Measurements from ENCODE around the gene UTP14A.
"Not testable (repeated sequence)": the region's sequence is repeated elsewhere in the genome, so short reads cannot be mapped to it uniquely, and the experiment has no call there.

The UTP14A gene, protein sequence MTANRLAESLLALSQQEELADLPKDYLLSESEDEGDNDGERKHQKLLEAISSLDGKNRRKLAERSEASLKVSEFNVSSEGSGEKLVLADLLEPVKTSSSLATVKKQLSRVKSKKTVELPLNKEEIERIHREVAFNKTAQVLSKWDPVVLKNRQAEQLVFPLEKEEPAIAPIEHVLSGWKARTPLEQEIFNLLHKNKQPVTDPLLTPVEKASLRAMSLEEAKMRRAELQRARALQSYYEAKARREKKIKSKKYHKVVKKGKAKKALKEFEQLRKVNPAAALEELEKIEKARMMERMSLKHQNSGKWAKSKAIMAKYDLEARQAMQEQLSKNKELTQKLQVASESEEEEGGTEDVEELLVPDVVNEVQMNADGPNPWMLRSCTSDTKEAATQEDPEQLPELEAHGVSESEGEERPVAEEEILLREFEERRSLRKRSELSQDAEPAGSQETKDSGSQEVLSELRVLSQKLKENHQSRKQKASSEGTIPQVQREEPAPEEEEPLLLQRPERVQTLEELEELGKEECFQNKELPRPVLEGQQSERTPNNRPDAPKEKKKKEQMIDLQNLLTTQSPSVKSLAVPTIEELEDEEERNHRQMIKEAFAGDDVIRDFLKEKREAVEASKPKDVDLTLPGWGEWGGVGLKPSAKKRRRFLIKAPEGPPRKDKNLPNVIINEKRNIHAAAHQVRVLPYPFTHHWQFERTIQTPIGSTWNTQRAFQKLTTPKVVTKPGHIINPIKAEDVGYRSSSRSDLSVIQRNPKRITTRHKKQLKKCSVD

DNA sequence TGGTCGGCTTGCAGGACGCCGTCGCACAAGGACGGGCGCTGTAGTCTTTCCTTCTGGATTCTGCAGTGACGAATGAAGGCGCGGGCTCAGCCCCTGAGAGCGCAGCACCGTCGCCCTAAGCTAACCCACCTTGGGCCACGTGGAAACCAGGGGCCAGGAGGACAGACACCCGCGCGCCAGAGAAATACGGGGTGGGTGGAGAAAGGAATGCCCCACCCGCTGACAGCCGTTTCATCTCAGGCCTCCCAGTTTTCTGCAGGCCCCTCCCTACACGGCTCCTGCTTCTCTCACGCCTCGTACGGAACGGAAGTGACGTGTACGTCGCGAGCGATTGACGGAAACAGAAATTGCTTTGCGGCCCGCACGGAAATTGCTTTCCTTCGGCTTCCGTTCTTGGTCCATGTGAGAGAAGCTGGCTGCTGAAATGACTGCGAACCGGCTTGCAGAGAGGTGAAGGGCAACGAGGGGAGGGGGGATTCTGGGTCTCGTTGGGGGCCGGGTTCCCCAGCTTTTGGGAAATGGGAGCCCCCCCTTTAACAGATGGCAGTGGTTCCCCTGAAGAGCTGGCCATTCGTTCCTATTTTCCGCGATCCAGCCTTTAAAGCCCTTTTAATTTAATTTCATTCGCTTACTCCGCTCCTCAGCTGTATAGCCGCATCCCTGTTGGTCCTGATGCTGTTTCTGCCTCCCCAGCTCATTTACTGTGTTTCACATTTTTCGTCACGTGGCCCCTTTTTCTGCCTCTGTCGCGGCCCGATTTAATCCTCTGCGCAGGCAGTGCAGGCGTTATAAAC, at the start of gene UTP14A:
Gene UTP14A, plus strand, starts transcription at position 378 of the 794 bp plus-strand sequence. Its CDS starts 47 bp downstream, at position 425.
- DNase-seq (ENCODE audit: low read depth), result peak; percentile 46

GRCh38 chrX:129859134-129859533, 46.8 kb upstream of the UTP14A start:
- DNase-seq (ENCODE audit: low read depth), result not testable (repeated sequence)

GRCh38 chrX:129866321-129866720, 39.6 kb upstream of the UTP14A start:
- not testable (repeated sequence) for DNase-seq (ENCODE audit: low read depth)

- DNase-seq (ENCODE audit: low read depth), result no peak
Measured at GRCh38 chrX:129872524-129872923, 33.4 kb upstream of the UTP14A start.

DNA sequence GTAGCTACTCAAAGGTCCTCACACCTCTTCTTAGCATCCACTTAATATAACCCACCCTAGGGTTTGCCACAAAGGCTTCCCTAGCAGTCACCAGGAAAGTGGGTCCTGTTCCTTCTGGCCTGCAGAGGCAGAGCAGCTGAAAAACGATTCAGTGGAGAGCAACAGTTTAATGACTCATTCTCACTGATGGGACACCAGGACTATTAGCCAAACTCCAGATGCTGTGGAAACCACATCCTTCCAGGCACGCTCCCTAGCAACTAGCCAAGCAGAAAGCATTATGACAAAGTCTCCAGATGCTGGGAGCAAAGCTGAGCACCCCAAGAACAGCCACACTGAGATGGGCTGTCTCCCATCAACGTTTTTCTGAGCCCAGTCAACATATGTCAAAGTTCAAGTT, 30.3 kb upstream of the UTP14A start:
- DNase-seq (ENCODE audit: low read depth), result no peak

DNA sequence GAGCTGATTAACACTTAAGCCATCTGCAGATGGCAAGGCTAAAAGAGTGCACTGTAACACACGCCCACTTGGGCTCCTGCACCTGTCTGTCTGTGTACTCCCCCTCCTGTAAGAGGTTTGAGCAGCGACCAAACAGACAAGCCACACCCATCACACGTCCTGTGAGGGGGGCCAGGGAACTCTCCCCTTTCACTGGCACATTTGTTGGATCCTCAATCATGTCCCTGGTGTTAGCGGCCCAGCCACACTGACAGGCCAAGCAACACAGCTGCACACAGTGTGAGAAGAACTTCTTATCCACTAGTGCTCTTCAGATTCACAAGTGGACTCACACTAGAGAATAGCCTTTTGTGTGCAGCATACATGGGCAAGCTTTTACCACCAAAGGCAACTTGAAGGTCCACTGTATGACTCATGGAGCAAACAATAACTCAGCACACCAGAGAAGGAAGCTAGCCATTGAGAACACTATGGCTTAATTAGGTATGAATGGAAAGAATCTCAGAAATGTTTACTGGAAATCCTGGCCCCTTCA, 29.1 kb upstream of the UTP14A start:
- DNase-seq (ENCODE audit: low read depth), result no peak

DNA sequence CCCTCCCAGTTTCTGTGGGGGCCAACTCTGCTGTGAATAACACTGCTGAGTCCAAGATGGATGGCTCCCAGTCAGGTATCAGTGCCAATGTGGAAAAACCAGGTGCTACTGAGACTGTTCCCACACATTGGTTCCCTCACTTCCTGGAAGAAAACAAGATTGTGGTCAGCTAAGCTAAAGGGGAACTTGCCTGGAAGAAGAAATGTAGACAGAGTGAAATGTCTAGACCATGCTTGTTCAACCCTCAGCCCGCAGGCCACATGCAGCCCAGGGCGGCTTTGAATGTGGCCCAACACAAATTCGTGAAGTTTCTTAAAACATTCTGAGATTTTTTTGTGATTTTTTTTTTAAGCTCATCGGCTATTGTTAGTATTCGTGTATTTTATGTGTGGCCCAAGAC, 28.6 kb upstream of the UTP14A start:
- no peak for DNase-seq (ENCODE audit: low read depth)

GRCh38 chrX:129900054-129900453, 5.9 kb upstream of the UTP14A start:
- DNase-seq (ENCODE audit: low read depth), result no peak

DNA sequence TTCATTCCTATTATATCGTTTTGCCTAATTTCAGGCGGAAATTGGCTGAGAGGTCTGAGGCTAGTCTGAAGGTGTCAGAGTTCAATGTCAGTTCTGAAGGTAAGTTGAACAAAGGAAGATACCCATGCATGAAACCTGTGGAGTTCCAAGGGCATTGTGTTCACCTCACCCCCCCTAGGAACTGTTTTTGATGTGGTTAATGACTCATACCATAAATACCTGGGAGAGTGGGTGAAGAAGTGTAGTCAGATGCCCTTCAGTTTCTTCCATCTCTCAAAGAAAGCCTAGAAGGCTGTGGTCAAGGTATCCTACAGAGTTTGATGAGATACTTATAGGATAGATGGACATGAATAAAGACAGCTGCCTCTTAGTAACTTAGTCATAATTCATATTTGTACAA, 2.7 kb downstream of the UTP14A start:
- DNase-seq (ENCODE audit: low read depth), result no peak

DNA sequence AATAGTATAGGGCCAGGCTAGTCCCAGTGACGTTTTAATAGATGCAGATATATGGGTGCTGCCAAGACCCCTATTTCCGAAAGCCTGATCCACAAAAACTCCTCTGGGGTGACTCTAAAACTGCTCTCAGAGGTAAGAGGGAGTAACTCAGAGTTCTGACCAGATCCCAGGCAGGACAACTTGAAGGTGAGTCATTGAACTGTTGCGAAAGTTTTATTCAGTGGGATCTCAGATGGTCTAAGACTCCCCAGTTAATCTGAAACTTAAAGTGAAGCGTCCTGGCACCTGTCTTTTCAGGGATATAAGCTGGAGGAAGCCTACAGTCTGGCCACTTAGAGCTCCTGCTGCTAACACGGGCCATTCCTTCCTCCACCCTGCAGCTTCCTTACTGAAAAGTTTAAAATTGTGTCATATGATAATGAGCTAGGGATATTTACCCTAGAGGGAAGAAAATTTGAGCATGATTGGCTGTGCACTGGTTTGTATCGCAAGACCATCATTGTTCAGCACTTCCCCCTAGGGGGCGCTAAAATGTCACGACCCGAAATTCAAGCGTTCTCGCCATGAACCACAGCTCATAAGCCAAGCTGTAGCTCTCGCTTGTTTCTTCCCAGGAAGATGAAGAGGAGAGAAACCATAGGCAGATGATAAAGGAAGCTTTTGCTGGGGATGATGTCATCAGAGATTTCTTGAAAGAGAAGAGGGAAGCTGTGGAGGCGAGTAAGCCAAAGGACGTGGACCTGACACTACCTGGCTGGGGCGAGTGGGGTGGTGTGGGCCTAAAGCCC, 19.5 kb downstream of the UTP14A start:
- DNase-seq (ENCODE audit: low read depth), result no peak

DNA sequence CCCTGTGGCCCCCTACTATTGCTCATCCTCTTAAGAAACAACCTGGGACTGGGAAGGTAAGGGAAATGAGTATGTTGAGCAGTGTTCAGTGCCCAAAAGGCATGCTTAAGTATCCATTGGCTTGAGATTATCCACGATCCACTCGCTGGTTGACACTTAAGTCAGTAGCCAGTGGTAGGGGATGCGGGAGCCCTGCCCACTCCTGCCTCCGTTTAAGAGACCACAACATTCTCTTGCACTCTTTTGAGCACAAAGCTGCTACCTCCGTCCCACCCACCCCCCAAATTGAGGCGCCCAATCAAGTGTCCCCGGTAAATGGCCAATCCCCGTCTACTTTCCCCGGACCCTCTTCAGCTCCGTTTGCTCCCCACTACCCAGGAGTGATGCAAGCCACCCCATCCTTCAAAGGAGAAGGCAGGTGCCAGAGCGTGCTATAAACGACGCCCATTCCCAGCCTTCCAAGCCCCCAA, 25.0 kb downstream of the UTP14A start:
- no peak for DNase-seq (ENCODE audit: low read depth)

DNA sequence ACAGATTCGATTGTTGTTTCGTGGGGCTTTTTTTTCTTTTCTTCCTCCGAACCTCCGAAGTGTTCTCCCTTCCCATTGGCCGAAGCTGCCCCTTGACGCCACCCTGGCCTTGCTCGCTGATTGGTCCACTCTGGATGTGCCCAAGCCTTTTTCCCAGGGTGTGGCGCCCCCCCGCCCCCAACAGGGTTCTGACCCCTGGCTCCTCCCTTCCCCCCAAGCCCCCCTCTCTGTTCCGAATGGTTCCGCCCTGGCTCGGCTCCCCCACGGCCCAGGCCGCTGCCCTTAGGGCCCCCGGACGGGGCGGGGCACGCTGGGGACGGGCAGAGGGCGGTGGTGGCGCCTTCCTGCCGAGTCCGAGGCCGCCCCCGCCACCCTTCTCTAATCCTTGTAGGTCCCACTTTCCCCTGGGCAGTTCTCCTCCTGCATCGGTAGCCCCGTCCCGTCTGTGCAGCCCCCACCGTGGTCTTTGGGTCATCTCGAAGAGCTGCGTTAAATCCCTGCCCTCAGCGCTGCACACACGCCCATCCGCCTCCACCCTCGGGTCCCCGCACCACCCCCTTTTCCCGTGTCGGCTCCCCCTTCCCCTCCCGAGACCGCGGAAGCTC, 25.5 kb downstream of the UTP14A start:
- no peak for DNase-seq (ENCODE audit: low read depth)

GRCh38 chrX:129932016-129932820, 26.3 kb downstream of the UTP14A start:
- peak; percentile 26 for DNase-seq (ENCODE audit: low read depth)

GRCh38 chrX:129932821-129933321, 26.9 kb downstream of the UTP14A start:
- no peak for DNase-seq (ENCODE audit: low read depth)

DNA sequence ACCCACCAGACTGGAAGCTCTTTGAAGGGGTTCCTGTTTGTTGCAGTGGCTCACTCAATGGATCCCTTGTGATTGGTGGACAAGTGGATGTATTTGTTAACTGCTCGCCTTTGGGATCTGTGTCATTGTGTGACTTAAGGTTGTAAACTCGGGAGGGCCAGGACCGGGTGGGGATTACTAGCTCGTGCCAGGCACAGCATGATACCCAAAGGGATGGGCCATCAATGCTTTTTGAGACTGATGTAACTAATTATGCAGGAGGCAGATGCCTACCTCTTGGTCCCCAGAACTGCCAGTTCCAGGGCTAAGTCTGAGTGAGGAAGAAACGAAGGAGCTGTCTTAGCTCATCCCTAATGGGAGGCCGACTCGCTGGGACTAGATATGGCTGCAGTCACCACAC, 27.7 kb downstream of the UTP14A start:
- DNase-seq (ENCODE audit: low read depth), result no peak

GRCh38 chrX:129934461-129934860, 28.5 kb downstream of the UTP14A start:
- no peak for DNase-seq (ENCODE audit: low read depth)

- no peak for DNase-seq (ENCODE audit: low read depth)
Measured at GRCh38 chrX:129934952-129935351, 29.0 kb downstream of the UTP14A start.

GRCh38 chrX:129938081-129938480, 32.1 kb downstream of the UTP14A start:
- DNase-seq (ENCODE audit: low read depth), result no peak

GRCh38 chrX:129939986-129940385, 34.0 kb downstream of the UTP14A start:
- no peak for DNase-seq (ENCODE audit: low read depth)

DNA sequence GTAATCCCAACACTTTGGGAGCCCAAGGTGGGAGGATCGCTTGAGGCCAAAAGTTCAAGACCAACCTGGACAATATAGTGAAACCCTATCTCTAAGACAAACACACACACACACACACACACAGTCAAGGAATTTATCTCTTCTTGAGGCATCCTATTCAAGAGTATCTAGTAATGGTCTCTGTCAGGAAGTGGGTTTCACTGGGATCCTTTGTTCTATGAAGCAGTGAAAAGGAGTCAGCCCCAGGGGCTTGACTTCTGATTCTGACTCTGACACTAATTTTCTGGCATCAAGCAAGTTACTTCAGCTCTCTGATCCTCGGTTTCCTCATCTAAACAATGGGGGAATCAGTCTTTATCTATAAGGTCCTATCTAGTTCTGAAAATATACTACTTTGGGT, 34.8 kb downstream of the UTP14A start:
- no peak for DNase-seq (ENCODE audit: low read depth)
